Activated CD4-positive, alpha-beta memory T cell treated with anti-CD3 and anti-CD28 coated beads for 36 hours (primary cell): ENCODE data around the gene KRTAP15-1. TPM values are rescaled to one million over a fixed set of nuclear protein-coding genes. Genes with fewer than 3 reads are reported as not detected.

Experiments used
- CTCF ChIA-PET: fragments of 350-600 bp; sonication (Branson Sonifier 250); formaldehyde crosslinking; loops from one replicate; lab custom pipeline; 2021; ENCODE audit warnings: antibody characterized with exemption, inconsistent platforms; lab: Charles Lee
- POLR2A ChIA-PET: fragments of 350-600 bp; sonication (Branson Sonifier 250); formaldehyde crosslinking; loops from one replicate; lab custom pipeline; 2021; ENCODE audit warnings: antibody characterized with exemption; lab: Charles Lee
- DNase-seq: peaks from one replicate; pipeline ENCODE4 v3.0.0-alpha.2; 2020
- H3K27ac Mint-ChIP-seq: one replicate; pipeline ENCODE4 v1.8.0; 2021; ENCODE audit warnings: mixed read lengths
- H3K27me3 Mint-ChIP-seq: one replicate; pipeline ENCODE4 v1.8.0; 2021; ENCODE audit warnings: mixed read lengths
- H3K36me3 Mint-ChIP-seq: one replicate; pipeline ENCODE4 v1.8.0; 2021; ENCODE audit warnings: mixed read lengths
- H3K4me1 Mint-ChIP-seq: one replicate; pipeline ENCODE4 v1.8.0; 2021; ENCODE audit warnings: low read depth, mixed read lengths
- H3K4me3 Mint-ChIP-seq: one replicate; pipeline ENCODE4 v1.8.0; 2021; ENCODE audit warnings: mild to moderate bottlenecking, mixed read lengths
- H3K9me3 Mint-ChIP-seq: one replicate; pipeline ENCODE4 v1.8.0; 2021; ENCODE audit warnings: mixed read lengths
- intact Hi-C: fragments of 100-400 bp; cut with micrococcal nuclease; formaldehyde crosslinking; loops from one replicate; pipeline ENCODE4 v1.15.1; 2023
- total RNA-seq, 2 experiments: library from RNA; stranded (reverse); gene quantifications; one replicate each; pipeline ENCODE4 v1.2.3, GENCODE V29; 2021

The KRTAP15-1 gene
- total RNA-seq, 2 experiments from 2014 or later: not detected

GRCh38 chr21:30447056-30447455 lies 7.0 kb downstream of the KRTAP15-1 start:
- Mint-ChIP-seq H3K4me1 (no peaks in the 10 kb centered on the region), H3K4me3 (no peak overlapping the region), H3K36me3 (no peaks in the 10 kb centered on the region), H3K9me3 (no peaks in the 10 kb centered on the region), H3K27me3 (peaks cover 2% of the 10 kb centered on the region), H3K27ac (no peak overlapping the region)
- intact Hi-C loops: no loop called here
- no peak for DNase-seq
- CTCF ChIA-PET: no interaction called here
- POLR2A ChIA-PET: no interaction called here

DNA sequence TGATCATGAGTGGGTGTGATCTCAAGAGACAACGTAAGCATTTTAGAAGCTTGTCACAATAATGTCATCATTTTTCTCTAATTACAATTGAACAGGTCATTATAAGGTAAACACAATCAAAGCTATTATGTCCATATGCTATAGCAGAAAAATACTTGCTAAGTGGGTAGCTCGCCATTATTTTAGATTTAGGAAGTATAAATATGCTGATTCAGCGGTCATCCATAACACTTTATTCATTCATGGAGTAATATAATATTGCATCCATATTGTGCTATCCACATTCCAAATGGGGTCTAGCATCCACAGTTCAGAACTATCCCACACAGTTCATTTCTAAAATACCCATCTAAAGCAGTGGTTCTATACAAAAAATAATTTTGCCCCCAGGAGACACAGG lies 8.4 kb downstream of the KRTAP15-1 start:
- DNase-seq: no peak
- POLR2A ChIA-PET: no interaction called here
- no peak overlapping the region for H3K4me3 Mint-ChIP-seq
- H3K9me3 Mint-ChIP-seq: no peaks in the 10 kb centered on the region
- H3K27me3 Mint-ChIP-seq: peaks cover 2% of the 10 kb centered on the region
- H3K27ac Mint-ChIP-seq: no peak overlapping the region
- no peaks in the 10 kb centered on the region for H3K36me3 Mint-ChIP-seq
- CTCF ChIA-PET: interaction anchor here (1.6 kb wide), 1 partner anchor 15 kb away, joined by 4 read pairs; no protein-coding TSS in a partner anchor
- H3K4me1 Mint-ChIP-seq: no peaks in the 10 kb centered on the region
- intact Hi-C loops: no loop called here

DNA sequence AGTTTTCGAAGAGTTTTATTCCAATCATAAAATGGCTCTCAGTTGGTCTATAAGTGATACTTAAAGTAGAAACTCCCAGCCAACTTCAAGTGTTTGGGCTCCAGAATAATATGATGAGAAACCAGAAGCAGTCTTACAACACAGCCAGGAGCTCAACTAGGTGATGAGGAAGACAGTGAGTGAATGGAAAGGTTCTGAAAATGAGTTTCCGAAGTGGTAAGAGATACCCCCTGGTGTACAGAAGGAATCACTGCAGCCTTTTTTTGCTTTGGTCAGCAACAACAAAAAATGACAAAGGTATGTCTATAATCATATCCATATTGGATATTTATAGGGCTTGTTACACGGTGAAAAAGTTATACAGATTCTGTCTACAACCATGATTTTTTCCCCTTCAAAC lies 23.6 kb downstream of the KRTAP15-1 start:
- Mint-ChIP-seq H3K4me3 (no peak overlapping the region), H3K9me3 (peaks cover 2% of the 10 kb centered on the region), H3K27me3 (no peaks in the 10 kb centered on the region), H3K4me1 (no peaks in the 10 kb centered on the region), H3K27ac (no peak overlapping the region), H3K36me3 (no peaks in the 10 kb centered on the region)
- intact Hi-C loops: no loop called here
- ChIA-PET POLR2A (no interaction called here), CTCF (no interaction called here)
- DNase-seq: no peak

DNA sequence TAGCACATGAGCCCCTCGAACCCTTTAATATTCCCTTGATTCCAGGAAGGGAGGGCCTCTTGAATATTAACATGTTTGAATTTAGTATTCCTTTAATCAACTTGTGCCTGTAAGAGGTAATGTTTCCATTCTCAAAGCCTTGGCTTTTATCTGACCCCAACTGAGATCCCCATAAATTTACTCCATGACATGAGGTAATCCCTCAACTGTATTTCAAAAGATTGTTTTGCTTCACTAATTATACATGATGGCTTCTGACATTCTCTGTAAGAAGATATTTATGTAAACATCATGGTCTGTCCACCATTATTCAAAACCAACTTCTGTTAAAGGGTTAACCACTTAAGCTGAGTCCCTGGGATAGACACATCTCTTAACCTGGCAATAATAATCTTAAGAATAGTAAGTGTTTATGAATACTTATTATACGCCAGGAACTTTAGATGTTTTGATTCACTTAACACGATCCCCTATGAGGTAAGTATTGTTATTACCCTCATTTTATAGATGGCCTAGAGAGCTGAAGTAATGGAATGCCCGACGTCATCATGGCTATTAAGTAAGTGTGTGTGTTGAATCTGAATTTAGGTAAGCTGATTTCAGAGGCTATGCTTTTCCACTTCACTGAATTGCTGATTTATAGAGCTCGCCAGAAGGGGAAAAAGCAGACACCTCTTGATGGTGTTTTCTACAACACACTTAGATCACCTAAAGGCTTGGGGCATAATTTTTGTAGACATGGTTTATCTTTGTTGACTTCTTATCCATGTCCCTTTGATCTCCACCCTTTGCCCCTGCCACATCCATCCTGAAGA lies 29.0 kb downstream of the KRTAP15-1 start:
- ChIA-PET CTCF (no interaction called here), POLR2A (no interaction called here)
- intact Hi-C loops: no loop called here
- Mint-ChIP-seq H3K9me3 (no peaks in the 10 kb centered on the region), H3K36me3 (no peaks in the 10 kb centered on the region), H3K4me1 (no peaks in the 10 kb centered on the region), H3K4me3 (no peak overlapping the region), H3K27ac (no peak overlapping the region), H3K27me3 (peaks cover 1% of the 10 kb centered on the region)
- no peak for DNase-seq

DNA sequence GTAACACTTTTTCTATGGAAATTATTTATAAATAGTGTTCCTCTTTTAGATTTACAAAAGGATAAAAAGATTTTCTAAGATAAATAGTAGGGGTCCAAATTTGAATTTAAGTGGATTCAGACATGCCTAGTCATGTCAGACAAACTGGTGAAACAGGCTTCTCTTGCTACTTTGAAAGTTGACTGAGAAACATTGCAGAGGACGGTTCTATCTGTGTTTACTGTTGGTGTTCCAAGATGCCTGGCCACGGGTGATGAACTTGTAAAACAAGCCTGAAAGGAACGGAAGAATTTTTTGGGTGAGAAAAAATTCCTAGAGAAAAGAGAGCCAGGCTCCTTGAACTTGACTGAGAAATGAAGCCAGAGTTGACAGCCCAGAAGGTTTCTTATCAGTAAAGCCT lies 37.9 kb downstream of the KRTAP15-1 start:
- intact Hi-C loops: no loop called here

GRCh38 chr21:30479259-30479658 lies 39.2 kb downstream of the KRTAP15-1 start:
- Mint-ChIP-seq H3K4me1 (no peaks in the 10 kb centered on the region), H3K36me3 (no peaks in the 10 kb centered on the region), H3K27ac (no peak overlapping the region), H3K27me3 (no peaks in the 10 kb centered on the region), H3K9me3 (no peaks in the 10 kb centered on the region), H3K4me3 (no peak overlapping the region)
- CTCF ChIA-PET: no interaction called here
- no peak for DNase-seq
- intact Hi-C loops: no loop called here
- POLR2A ChIA-PET: interaction anchor here (0.6 kb wide), 1 partner anchor 8 kb away, joined by 3 read pairs; the partner anchor contains the start of gene KRTAP19-2

More for the DNA sequence above, 37.9 kb downstream of the KRTAP15-1 start:
- Mint-ChIP-seq H3K9me3 (no peaks in the 10 kb centered on the region), H3K27me3 (no peaks in the 10 kb centered on the region), H3K4me1 (no peaks in the 10 kb centered on the region), H3K36me3 (no peaks in the 10 kb centered on the region), H3K4me3 (no peak overlapping the region), H3K27ac (no peak overlapping the region)
- ChIA-PET CTCF (no interaction called here), POLR2A (no interaction called here)
- DNase-seq: no peak

GRCh38 chr21:30480145-30480544 lies 40.1 kb downstream of the KRTAP15-1 start, which contains the start of gene KRTAP19-1:
KRTAP19-1 (minus strand) TSS chr21:30480367; CDS start chr21:30480317, 50 bp downstream.
- ChIA-PET POLR2A (no interaction called here), CTCF (no interaction called here)
- Mint-ChIP-seq H3K4me3 (no peak within 1 kb of the TSS), H3K27ac (no peak within 1 kb of the TSS), H3K36me3 (no peaks in the 10 kb centered on the region), H3K9me3 (peaks cover 3% of the 10 kb centered on the region), H3K4me1 (no peaks in the 10 kb centered on the region), H3K27me3 (no peaks in the 10 kb centered on the region)
- no peak for DNase-seq
- intact Hi-C loops: no loop called here

DNA sequence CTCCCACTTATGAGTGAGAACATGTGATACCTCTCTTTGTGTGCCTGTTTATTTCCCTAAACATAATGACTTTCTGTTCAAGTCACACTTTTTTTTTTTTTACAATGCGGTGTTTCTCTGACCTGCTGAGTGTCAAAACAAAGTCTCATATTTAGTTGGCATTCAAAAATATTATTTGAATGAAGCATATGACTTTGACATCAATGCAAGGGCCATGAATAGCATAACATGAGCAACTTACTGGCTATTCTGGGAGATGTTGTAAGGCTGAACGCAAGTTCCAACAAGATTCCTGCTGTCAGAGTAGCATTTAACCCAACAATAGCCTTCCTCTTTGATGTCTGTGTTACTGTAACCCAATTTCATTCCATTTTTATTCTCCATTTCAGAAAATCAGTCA lies 42.1 kb downstream of the KRTAP15-1 start:
- Mint-ChIP-seq H3K4me3 (no peak overlapping the region), H3K27ac (no peak overlapping the region), H3K36me3 (no peaks in the 10 kb centered on the region), H3K27me3 (no peaks in the 10 kb centered on the region), H3K9me3 (peaks cover 22% of the 10 kb centered on the region), H3K4me1 (no peaks in the 10 kb centered on the region)
- CTCF ChIA-PET: no interaction called here
- POLR2A ChIA-PET: no interaction called here
- no peak for DNase-seq
- intact Hi-C loops: no loop called here

- ChIA-PET CTCF (interaction anchor here (1.4 kb wide), 1 partner anchor 21 kb away, joined by 3 read pairs; no protein-coding TSS in a partner anchor), POLR2A (no interaction called here)
- Mint-ChIP-seq H3K27me3 (no peaks in the 10 kb centered on the region), H3K4me1 (no peaks in the 10 kb centered on the region), H3K27ac (no peak overlapping the region), H3K36me3 (no peaks in the 10 kb centered on the region), H3K9me3 (peaks cover 23% of the 10 kb centered on the region), H3K4me3 (no peak overlapping the region)
- no peak for DNase-seq
- intact Hi-C loops: no loop called here
These were observed 46.1 kb downstream of the KRTAP15-1 start for GRCh38 chr21:30486180-30486579.

DNA sequence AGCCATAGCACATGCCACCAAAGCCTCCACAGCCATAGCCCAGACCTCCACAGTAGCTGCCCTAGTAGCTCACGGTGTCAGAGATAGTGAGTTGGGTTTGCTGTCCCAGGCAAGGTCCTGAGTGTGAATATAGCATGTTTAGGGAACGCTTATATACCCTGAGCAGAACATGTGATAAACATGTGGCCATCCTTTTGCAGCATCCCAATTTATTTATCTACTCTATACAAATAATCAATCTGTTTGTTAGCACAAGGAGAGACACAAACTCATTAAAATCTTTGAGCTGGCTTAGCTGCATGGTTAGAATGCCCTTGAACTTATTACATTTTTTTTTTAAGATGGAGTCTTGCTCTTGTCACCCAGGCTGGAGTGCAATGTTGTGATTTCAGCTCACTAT lies 47.3 kb downstream of the KRTAP15-1 start, which contains the start of gene KRTAP19-2:
Gene KRTAP19-2 (minus strand): TSS at position 101 of the 400 bp plus-strand sequence. CDS start 88 bp downstream, at position 13.
- no peak within 1 kb of the TSS for H3K27ac Mint-ChIP-seq
- no peak for DNase-seq
- H3K4me3 Mint-ChIP-seq: no peak within 1 kb of the TSS
- no peaks in the 10 kb centered on the region for H3K4me1 Mint-ChIP-seq
- POLR2A ChIA-PET: interaction anchor here (0.6 kb wide), 1 partner anchor 8 kb away, joined by 3 read pairs; no protein-coding TSS in a partner anchor
- H3K27me3 Mint-ChIP-seq: no peaks in the 10 kb centered on the region
- no peaks in the 10 kb centered on the region for H3K36me3 Mint-ChIP-seq
- intact Hi-C loops: no loop called here
- peaks cover 23% of the 10 kb centered on the region for H3K9me3 Mint-ChIP-seq
- CTCF ChIA-PET: no interaction called here
